ENCODE data around the gene PAFAH1B2. TPM values are rescaled to one million over a fixed set of nuclear protein-coding genes. Genes with fewer than 3 reads are reported as not detected.

PAFAH1B2 gene
- total RNA-seq, 1 experiment from 2014 or later, result 154 TPM

GRCh38 chr11:117178210-117179034 is 34.3 kb downstream of the PAFAH1B2 start, which contains the start of gene SIDT2:
SIDT2 (plus strand) TSS chr11:117178743; CDS start chr11:117179264, 521 bp downstream.
- H3K9me3 ChIP-seq (ENCODE audit: control insufficient read depth in 1 of 2, insufficient read depth in 1 of 2, low read depth in 1 of 2, low read length in 2 of 2), result no peaks in the 10 kb centered on the region
- peak within 1 kb of the TSS; percentile 82 for H3K9ac ChIP-seq (ENCODE audit: low read length)
- H3K4me1 ChIP-seq (ENCODE audit: control insufficient read depth in 1 of 2, insufficient read depth in 2 of 2, low read length in 2 of 2), result peaks cover 41 to 62% of the 10 kb centered on the region in 2 experiments
- peak; percentile 85 for ATAC-seq
- H4K20me1 ChIP-seq (ENCODE audit: insufficient read depth), result no peaks in the 10 kb centered on the region
- H3K27me3 ChIP-seq (ENCODE audit: insufficient read depth, low read length), result no peaks in the 10 kb centered on the region
- CTCF ChIA-PET, result interaction anchor here (0.9 to 5.3 kb wide), 4 partner anchors 44 to 342 kb away, joined by 3 to 30 read pairs (median 6); no protein-coding TSS in a partner anchor
- peak; percentile 85 for TF ChIP-seq POLR2AphosphoS5 (IDR thresholded peaks at IDR 0.05; ENCODE audit: low read depth, low read length)
- TF ChIP-seq CBX3 (IDR thresholded peaks at IDR 0.05; ENCODE audit: low read depth), result peak; percentile 45; the same call in 1 of the 2 replicates
- peak; percentile 82 for TF ChIP-seq TCF7L2 (IDR thresholded peaks at IDR 0.05; ENCODE audit: borderline replicate concordance, extremely low read depth, insufficient read depth, insufficient read length)
- no peak for TF ChIP-seq EGR1 (IDR thresholded peaks at IDR 0.05; ENCODE audit: low read depth)
- TF ChIP-seq ATF3 (IDR thresholded peaks at IDR 0.05), result no peak
- no peak for TF ChIP-seq ELF1 (IDR thresholded peaks at IDR 0.05; ENCODE audit: borderline replicate concordance, low read depth)
- peak; percentile 96 for TF ChIP-seq SP1 (IDR thresholded peaks at IDR 0.05; ENCODE audit: low read depth)
- TF ChIP-seq, protein P1, sequence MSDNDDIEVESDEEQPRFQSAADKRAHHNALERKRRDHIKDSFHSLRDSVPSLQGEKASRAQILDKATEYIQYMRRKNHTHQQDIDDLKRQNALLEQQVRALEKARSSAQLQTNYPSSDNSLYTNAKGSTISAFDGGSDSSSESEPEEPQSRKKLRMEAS (IDR thresholded peaks at IDR 0.05), result peak; percentile 99
- TF ChIP-seq SIN3A (IDR thresholded peaks at IDR 0.05; ENCODE audit: low read depth), result peak; percentile 89
- H3K79me2 ChIP-seq (ENCODE audit: insufficient read depth, low read length), result no peaks in the 10 kb centered on the region
- peak within 1 kb of the TSS; percentile 75 to 92 for H3K4me3 ChIP-seq (replicated peaks in 1 of 2; ENCODE audit: low read depth in 1 of 2, low read length in 2 of 2)
- no peak within 1 kb of the TSS for H2AFZ ChIP-seq (ENCODE audit: low read depth, low read length, poor library complexity, severe bottlenecking)
- H3K27ac ChIP-seq (ENCODE audit: low read depth, low read length), result peak within 1 kb of the TSS; percentile 69
- DNase-seq (ENCODE audit: low read depth, low spot score), result peak; percentile 81
- H3K36me3 ChIP-seq (ENCODE audit: control insufficient read depth in 1 of 2, insufficient read depth in 2 of 2, low read length in 2 of 2), result no peaks in the 10 kb centered on the region; a peak in 1 of 4 replicates
- no TSS peak for BruUV-seq (replicated peaks)
- RAD21 ChIA-PET (ENCODE audit: low non-redundant PET in 1 of 2, low total read pairs in 2 of 2, uncharacterized antibody in 2 of 2, unreplicated experiment in 2 of 2), result no interaction called here
- peak within 1 kb of the TSS; percentile 89 for H3K4me2 ChIP-seq (ENCODE audit: low read length)
- intact Hi-C loops (cut with micrococcal nuclease), result no loop called here
- H3K9me2 ChIP-seq (ENCODE audit: insufficient read depth), result no peaks in the 10 kb centered on the region
- POLR2A ChIA-PET, result interaction anchor here (0.7 to 1.6 kb wide), 7 partner anchors 12 to 53 kb away, joined by 3 to 7 read pairs (median 3); partner anchors contain the start of genes PAFAH1B2 and PCSK7

All from HCT116 (cell line).